Measurements from ENCODE around the gene TYR. TPM values are rescaled to one million over a fixed set of nuclear protein-coding genes. Genes with fewer than 3 reads are reported as not detected.

The TYR gene
- total RNA-seq = not detected in 2 replicates

DNA sequence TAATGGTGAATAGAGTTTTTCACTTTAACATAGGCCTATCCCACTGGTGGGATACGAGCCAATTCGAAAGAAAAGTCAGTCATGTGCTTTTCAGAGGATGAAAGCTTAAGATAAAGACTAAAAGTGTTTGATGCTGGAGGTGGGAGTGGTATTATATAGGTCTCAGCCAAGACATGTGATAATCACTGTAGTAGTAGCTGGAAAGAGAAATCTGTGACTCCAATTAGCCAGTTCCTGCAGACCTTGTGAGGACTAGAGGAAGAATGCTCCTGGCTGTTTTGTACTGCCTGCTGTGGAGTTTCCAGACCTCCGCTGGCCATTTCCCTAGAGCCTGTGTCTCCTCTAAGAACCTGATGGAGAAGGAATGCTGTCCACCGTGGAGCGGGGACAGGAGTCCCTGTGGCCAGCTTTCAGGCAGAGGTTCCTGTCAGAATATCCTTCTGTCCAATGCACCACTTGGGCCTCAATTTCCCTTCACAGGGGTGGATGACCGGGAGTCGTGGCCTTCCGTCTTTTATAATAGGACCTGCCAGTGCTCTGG lies at the start of gene TYR:
Gene TYR (plus strand): TSS at position 185 of the 541 bp plus-strand sequence. CDS start 79 bp downstream, at position 264.

Other genes with a start within 250 kb of the TYR start
- gene GRM5, start 111.9 kb upstream of the TYR start, total RNA-seq = not detected in 2 replicates